ENCODE data around the gene CNN2. TPM values are rescaled to one million over a fixed set of nuclear protein-coding genes. Genes with fewer than 3 reads are reported as not detected.
A peak's percentile ranks its signal among the peaks of the same experiment; 100 is the strongest.

CNN2 gene
- total and polyA plus RNA-seq, 8 donors: 20.4 to 73.8 (median 53.5) TPM

- Histone ChIP-seq H3K27ac (no peak overlapping the region), H3K9me3 (no peaks in the 10 kb centered on the region), H3K4me3 (no peak overlapping the region), H3K36me3 (no peaks in the 10 kb centered on the region), H3K4me1 (peaks cover 0 to 10% (median 0%) of the 10 kb centered on the region in 3 donors), H3K27me3 (peaks cover 0 to 24% (median 0%) of the 10 kb centered on the region in 4 donors)
- ATAC-seq: no peak
- peak in 2 of 6 donors; percentile 55 to 78 for DNase-seq
- FAIRE-seq: no peak
- intact Hi-C loops (cut with DNase I): no loop called here
- no peak for TF ChIP-seq CTCF (IDR thresholded peaks at IDR 0.05)
- 81 to 89% methylated on average over 30 of the region's 30 CpGs for WGBS, 2 donors
These were observed 46.9 kb downstream of the CNN2 start for GRCh38 chr19:1073063-1073955.

DNA sequence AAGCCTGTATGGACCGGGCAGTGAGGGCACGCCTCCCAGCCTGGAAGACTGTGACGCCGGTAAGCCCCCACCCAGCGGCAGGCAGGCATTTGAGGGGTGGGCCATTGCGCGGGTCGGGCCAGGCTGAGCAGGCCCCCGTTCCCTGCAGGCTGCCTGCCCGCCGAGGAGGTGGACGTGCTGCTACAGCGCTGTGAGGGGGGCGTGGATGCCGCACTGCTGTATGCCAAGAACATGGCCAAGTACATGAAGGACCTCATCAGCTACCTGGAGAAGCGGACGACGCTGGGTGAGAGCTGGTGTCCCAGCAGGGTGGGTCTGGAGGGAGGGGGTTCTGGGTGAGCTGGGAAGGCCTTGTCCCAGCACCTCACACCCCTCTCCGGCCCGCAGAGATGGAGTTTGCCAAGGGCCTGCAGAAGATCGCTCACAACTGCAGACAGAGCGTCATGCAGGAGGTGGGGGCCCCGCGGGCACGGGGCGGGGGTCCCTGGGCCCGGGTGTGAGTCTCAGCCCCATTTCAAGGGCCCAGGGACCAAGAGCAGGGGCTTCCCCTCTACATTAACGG, 47.6 kb downstream of the CNN2 start:
- intact Hi-C loops (cut with DNase I): no loop called here
- Histone ChIP-seq H3K9me3 (no peaks in the 10 kb centered on the region), H3K4me3 (no peak overlapping the region), H3K27me3 (peaks cover 0 to 17% (median 0%) of the 10 kb centered on the region in 4 donors), H3K27ac (no peak overlapping the region), H3K36me3 (no peaks in the 10 kb centered on the region), H3K4me1 (peaks cover 0 to 10% (median 0%) of the 10 kb centered on the region in 3 donors)
- no peak for TF ChIP-seq CTCF (IDR thresholded peaks at IDR 0.05)
- ATAC-seq: no peak
- DNase-seq: peak in 1 of 6 donors; percentile 82
- no peak for FAIRE-seq
- 70 to 82% methylated on average over 26 to 28 of the region's 28 CpGs for WGBS, 2 donors

GRCh38 chr19:1074544-1075283, 48.3 kb downstream of the CNN2 start:
- TF ChIP-seq CTCF (IDR thresholded peaks at IDR 0.05): no peak
- 61 to 65% methylated on average over 39 to 54 of the region's 54 CpGs for WGBS, 2 donors
- Histone ChIP-seq H3K9me3 (no peaks in the 10 kb centered on the region), H3K4me1 (peaks cover 0 to 10% (median 0%) of the 10 kb centered on the region in 3 donors), H3K4me3 (no peak overlapping the region), H3K27ac (peak overlapping the region in 1 of 4 donors; percentile 59), H3K27me3 (peaks cover 0 to 14% (median 0%) of the 10 kb centered on the region in 4 donors), H3K36me3 (no peaks in the 10 kb centered on the region)
- no peak for FAIRE-seq
- peak in 3 of 4 donors; percentile 4 to 47 (median 38) for ATAC-seq
- DNase-seq: peak in 5 of 6 donors; percentile 45 to 91 (median 78)
- intact Hi-C loops (cut with DNase I): no loop called here

DNA sequence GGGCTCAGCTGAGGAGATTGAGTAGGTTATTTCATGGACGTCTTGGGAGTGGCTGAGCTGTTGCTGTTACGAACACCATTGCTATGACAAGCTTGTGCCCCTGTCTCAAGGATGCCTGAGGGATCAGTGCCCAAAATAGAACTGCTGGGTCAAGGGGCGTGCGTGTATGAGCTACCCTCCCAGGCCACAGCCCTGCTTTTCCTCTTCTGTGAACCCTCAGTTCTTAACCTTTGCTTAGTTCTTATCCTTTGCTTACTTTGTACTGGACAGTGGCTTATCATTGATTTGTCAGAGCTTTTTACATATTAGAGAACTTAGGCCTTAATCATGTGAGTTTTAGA, 49.6 kb downstream of the CNN2 start:
- Histone ChIP-seq H3K36me3 (no peaks in the 10 kb centered on the region), H3K4me3 (no peak overlapping the region), H3K4me1 (peaks cover 0 to 10% (median 0%) of the 10 kb centered on the region in 3 donors), H3K27ac (peak overlapping the region in 1 of 4 donors; percentile 59), H3K9me3 (no peaks in the 10 kb centered on the region), H3K27me3 (peaks cover 0 to 1% (median 0%) of the 10 kb centered on the region in 4 donors)
- TF ChIP-seq CTCF (IDR thresholded peaks at IDR 0.05): no peak
- 77 to 89% methylated on average over 4 of the region's 4 CpGs for WGBS, 2 donors
- intact Hi-C loops (cut with DNase I): no loop called here
- ATAC-seq: no peak
- no peak for DNase-seq
- FAIRE-seq: no peak

Measured in pancreas (tissue), 10 donors.